ENCODE measurements around the gene RIBC1.
A peak's percentile ranks its signal among the peaks of the same experiment; 100 is the strongest.
"Not testable (repeated sequence)": the region's sequence is repeated elsewhere in the genome, so short reads cannot be mapped to it uniquely, and the experiment has no call there.

RIBC1 gene

GRCh38 chrX:53442322-53442631 is 19.6 kb downstream of the RIBC1 start:
- DNase-seq, result no peak
- peak overlapping the region; percentile 78 for H3K4me3 Mint-ChIP-seq

GRCh38 chrX:53445977-53446376 is 23.3 kb downstream of the RIBC1 start:
- Mint-ChIP-seq H3K27ac (no peak overlapping the region), H3K4me1 (ENCODE audit: low read depth) (peaks cover 9% of the 10 kb centered on the region)

More at GRCh38 chrX:53442322-53442631, 19.6 kb downstream of the RIBC1 start:
- Mint-ChIP-seq H3K27me3 (peaks cover 42% of the 10 kb centered on the region), H3K9me3 (no peaks in the 10 kb centered on the region), H3K36me3 (ENCODE audit: low read depth) (no peaks in the 10 kb centered on the region), H3K4me1 (ENCODE audit: low read depth) (peaks cover 30% of the 10 kb centered on the region), H3K27ac (no peak overlapping the region)

GRCh38 chrX:53447441-53447840 is 24.8 kb downstream of the RIBC1 start:
- Mint-ChIP-seq H3K36me3 (ENCODE audit: low read depth) (no peaks in the 10 kb centered on the region), H3K4me1 (ENCODE audit: low read depth) (no peaks in the 10 kb centered on the region), H3K27me3 (peaks cover 10% of the 10 kb centered on the region), H3K4me3 (no peak overlapping the region), H3K27ac (no peak overlapping the region), H3K9me3 (no peaks in the 10 kb centered on the region)
- no peak for DNase-seq

More at GRCh38 chrX:53445977-53446376, 23.3 kb downstream of the RIBC1 start:
- Mint-ChIP-seq H3K9me3 (no peaks in the 10 kb centered on the region), H3K27me3 (peaks cover 22% of the 10 kb centered on the region), H3K36me3 (ENCODE audit: low read depth) (no peaks in the 10 kb centered on the region), H3K4me3 (no peak overlapping the region)
- peak; percentile 58 for DNase-seq

- H3K27me3 Mint-ChIP-seq, result peaks cover 9% of the 10 kb centered on the region
- H3K9me3 Mint-ChIP-seq, result no peaks in the 10 kb centered on the region
- DNase-seq, result no peak
- no peak overlapping the region for H3K27ac Mint-ChIP-seq
- H3K36me3 Mint-ChIP-seq (ENCODE audit: low read depth), result no peaks in the 10 kb centered on the region
- no peak overlapping the region for H3K4me3 Mint-ChIP-seq
- no peaks in the 10 kb centered on the region for H3K4me1 Mint-ChIP-seq (ENCODE audit: low read depth)
These were observed 27.0 kb downstream of the RIBC1 start for GRCh38 chrX:53449632-53450031.

- H3K27me3 Mint-ChIP-seq, result peaks cover 27% of the 10 kb centered on the region
- DNase-seq, result no peak
- H3K36me3 Mint-ChIP-seq (ENCODE audit: low read depth), result no peaks in the 10 kb centered on the region
- H3K4me1 Mint-ChIP-seq (ENCODE audit: low read depth), result no peaks in the 10 kb centered on the region
- no peak overlapping the region for H3K4me3 Mint-ChIP-seq
- no peak overlapping the region for H3K27ac Mint-ChIP-seq
- no peaks in the 10 kb centered on the region for H3K9me3 Mint-ChIP-seq
These were observed 30.1 kb downstream of the RIBC1 start for GRCh38 chrX:53452812-53453211.

GRCh38 chrX:53456254-53456653 is 33.6 kb downstream of the RIBC1 start:
- no peaks in the 10 kb centered on the region for H3K9me3 Mint-ChIP-seq
- DNase-seq, result no peak
- no peak overlapping the region for H3K27ac Mint-ChIP-seq
- H3K4me1 Mint-ChIP-seq (ENCODE audit: low read depth), result no peaks in the 10 kb centered on the region
- peaks cover 34% of the 10 kb centered on the region for H3K27me3 Mint-ChIP-seq
- H3K36me3 Mint-ChIP-seq (ENCODE audit: low read depth), result no peaks in the 10 kb centered on the region
- no peak overlapping the region for H3K4me3 Mint-ChIP-seq

GRCh38 chrX:53458082-53458481 is 35.4 kb downstream of the RIBC1 start:
- H3K4me3 Mint-ChIP-seq, result no peak overlapping the region
- DNase-seq, result no peak
- H3K4me1 Mint-ChIP-seq (ENCODE audit: low read depth), result no peaks in the 10 kb centered on the region
- peaks cover 36% of the 10 kb centered on the region for H3K27me3 Mint-ChIP-seq
- no peak overlapping the region for H3K27ac Mint-ChIP-seq
- H3K9me3 Mint-ChIP-seq, result no peaks in the 10 kb centered on the region
- H3K36me3 Mint-ChIP-seq (ENCODE audit: low read depth), result no peaks in the 10 kb centered on the region

GRCh38 chrX:53468659-53469058 is 46.0 kb downstream of the RIBC1 start:
- not testable (repeated sequence) for H3K27ac Mint-ChIP-seq; DNase-seq; H3K36me3 Mint-ChIP-seq (ENCODE audit: low read depth); H3K4me1 Mint-ChIP-seq (ENCODE audit: low read depth); H3K4me3 Mint-ChIP-seq; H3K9me3 Mint-ChIP-seq
- peaks cover 47% of the 10 kb centered on the region for H3K27me3 Mint-ChIP-seq

GRCh38 chrX:53471346-53471745 is 48.7 kb downstream of the RIBC1 start:
- H3K27me3 Mint-ChIP-seq, result peaks cover 55% of the 10 kb centered on the region
- no peak for DNase-seq
- no peaks in the 10 kb centered on the region for H3K9me3 Mint-ChIP-seq
- H3K4me1 Mint-ChIP-seq (ENCODE audit: low read depth), result no peaks in the 10 kb centered on the region
- H3K4me3 Mint-ChIP-seq, result no peak overlapping the region
- no peaks in the 10 kb centered on the region for H3K36me3 Mint-ChIP-seq (ENCODE audit: low read depth)
- no peak overlapping the region for H3K27ac Mint-ChIP-seq

- Mint-ChIP-seq H3K4me3 (no peak overlapping the region), H3K36me3 (ENCODE audit: low read depth) (no peaks in the 10 kb centered on the region), H3K9me3 (no peaks in the 10 kb centered on the region), H3K27me3 (peaks cover 61% of the 10 kb centered on the region), H3K4me1 (ENCODE audit: low read depth) (no peaks in the 10 kb centered on the region), H3K27ac (no peak overlapping the region)
- no peak for DNase-seq
These were observed 52.0 kb downstream of the RIBC1 start for GRCh38 chrX:53474707-53475106.

- no peaks in the 10 kb centered on the region for H3K4me1 Mint-ChIP-seq (ENCODE audit: low read depth)
- H3K4me3 Mint-ChIP-seq, result no peak overlapping the region
- H3K9me3 Mint-ChIP-seq, result no peaks in the 10 kb centered on the region
- H3K27me3 Mint-ChIP-seq, result peaks cover 57% of the 10 kb centered on the region
- H3K36me3 Mint-ChIP-seq (ENCODE audit: low read depth), result no peaks in the 10 kb centered on the region
- DNase-seq, result no peak
- no peak overlapping the region for H3K27ac Mint-ChIP-seq
These were observed 53.7 kb downstream of the RIBC1 start for GRCh38 chrX:53476371-53476770.

GRCh38 chrX:53479301-53479700 is 56.6 kb downstream of the RIBC1 start:
- Mint-ChIP-seq H3K27me3 (peaks cover 51% of the 10 kb centered on the region), H3K9me3 (no peaks in the 10 kb centered on the region), H3K36me3 (ENCODE audit: low read depth) (no peaks in the 10 kb centered on the region), H3K27ac (no peak overlapping the region), H3K4me3 (no peak overlapping the region), H3K4me1 (ENCODE audit: low read depth) (peaks cover 2% of the 10 kb centered on the region)
- DNase-seq, result no peak

Data from activated T-cell treated with anti-CD3 and anti-CD28 coated beads, Interleukin-2, amount 50 U/mL, for 24 hours (primary cell).